CD4-positive, alpha-beta T cell (primary cell): ENCODE results near the gene L3MBTL1. TPM values are rescaled to one million over a fixed set of nuclear protein-coding genes. Genes with fewer than 3 reads are reported as not detected.

Source experiments
- ATAC-seq: fragments of 200-7000 bp; cut with Tn5 transposase; one replicate; pipeline ENCODE4 v1.10.0; 2022; ENCODE audit warnings: mild to moderate bottlenecking; ENCODE audit not compliant: poor library complexity
- CTCF ChIA-PET: fragments of 350-600 bp; sonication (Branson Sonifier 250); formaldehyde crosslinking; loops from one replicate; lab custom pipeline; 2021; ENCODE audit warnings: antibody characterized with exemption, inconsistent platforms; lab: Charles Lee
- POLR2A ChIA-PET: fragments of 350-600 bp; sonication (Branson Sonifier 250); formaldehyde crosslinking; loops from one replicate; lab custom pipeline; 2021; ENCODE audit warnings: antibody characterized with exemption, inconsistent platforms; lab: Charles Lee
- DNase-seq, 14 experiments: peaks; one replicate each; pipeline ENCODE4 v3.0.0-alpha.2; 2013 to 2020; ENCODE audit warnings: mixed read lengths in 2 of 14
- H3K27ac ChIP-seq, 2 donors: one replicate each; pipeline versions ENCODE4 v1.5.1 to v1.7.0; 2013; ENCODE audit warnings: low read length in 2 of 2, low read depth in 1 of 2, mild to moderate bottlenecking in 1 of 2
- H3K27me3 ChIP-seq, 2 experiments: 1 replicate in 1 of 2; 2 replicates in 1 of 2; pipeline versions ENCODE4 v1.6.1 to v1.7.0; 2013; ENCODE audit warnings: low read length in 2 of 2, control low read depth in 1 of 2, mild to moderate bottlenecking in 1 of 2, moderate library complexity in 1 of 2; ENCODE audit not compliant: insufficient read depth in 2 of 2, control insufficient read depth in 1 of 2
- H3K36me3 ChIP-seq: one replicate; pipeline ENCODE4 v1.6.1; 2013; ENCODE audit warnings: low read length, control low read depth; ENCODE audit not compliant: insufficient read depth
- H3K4me1 ChIP-seq: one replicate; pipeline ENCODE4 v1.6.1; 2013; ENCODE audit warnings: low read length, control low read depth; ENCODE audit not compliant: insufficient read depth
- H3K4me3 ChIP-seq: one replicate; pipeline ENCODE4 v1.5.1; 2013; ENCODE audit warnings: mild to moderate bottlenecking, low read length, moderate library complexity
- H3K9me3 ChIP-seq, 2 experiments: 1 replicate in 1 of 2; 2 replicates in 1 of 2; pipeline versions ENCODE4 v1.6.1 to v1.7.0; 2013; ENCODE audit warnings: low read length in 2 of 2, mild to moderate bottlenecking in 2 of 2, control low read depth in 1 of 2, moderate library complexity in 1 of 2; ENCODE audit not compliant: control insufficient read depth in 1 of 2, insufficient read depth in 1 of 2
- H3K27ac Mint-ChIP-seq: one replicate; pipeline ENCODE4 v1.8.0; 2020; ENCODE audit warnings: mixed read lengths
- H3K27me3 Mint-ChIP-seq: one replicate; pipeline ENCODE4 v1.8.0; 2021; ENCODE audit warnings: mixed read lengths
- H3K36me3 Mint-ChIP-seq: one replicate; pipeline ENCODE4 v1.8.0; 2021; ENCODE audit warnings: low read depth, mixed read lengths
- H3K4me1 Mint-ChIP-seq: one replicate; pipeline ENCODE4 v1.8.0; 2021; ENCODE audit warnings: low read depth, mixed read lengths
- H3K4me3 Mint-ChIP-seq: one replicate; pipeline ENCODE4 v1.8.0; 2020; ENCODE audit warnings: mild to moderate bottlenecking, mixed read lengths
- H3K9me3 Mint-ChIP-seq: one replicate; pipeline ENCODE4 v1.8.0; 2020; ENCODE audit warnings: mixed read lengths
- intact Hi-C, 2 experiments: fragments of 100-400 bp; cut with DNase I in 1 of 2; cut with micrococcal nuclease in 1 of 2; formaldehyde crosslinking; loops; one replicate each; pipeline versions ENCODE4 v1.15.1 to v1.9.0; 2023 to 2025; cut with DNase I, micrococcal nuclease
- total RNA-seq, 174 experiments: library from RNA in 2 of 174; stranded (reverse) in 2 of 174; gene quantifications; one replicate each; pipeline ENCODE4 v1.2.3 and lab custom pipeline; 2021 to 2026
- TF ChIP-seq, protein P1 (sequence below): fragments of 200-600 bp; IDR thresholded peaks from one replicate; pipeline ENCODE4 v1.8.0; 2022; ENCODE audit warnings: antibody characterized with exemption, mild to moderate bottlenecking

Gene L3MBTL1
- total RNA-seq, 2 experiments from 2014 or later = 10.2 to 10.5 TPM

DNA sequence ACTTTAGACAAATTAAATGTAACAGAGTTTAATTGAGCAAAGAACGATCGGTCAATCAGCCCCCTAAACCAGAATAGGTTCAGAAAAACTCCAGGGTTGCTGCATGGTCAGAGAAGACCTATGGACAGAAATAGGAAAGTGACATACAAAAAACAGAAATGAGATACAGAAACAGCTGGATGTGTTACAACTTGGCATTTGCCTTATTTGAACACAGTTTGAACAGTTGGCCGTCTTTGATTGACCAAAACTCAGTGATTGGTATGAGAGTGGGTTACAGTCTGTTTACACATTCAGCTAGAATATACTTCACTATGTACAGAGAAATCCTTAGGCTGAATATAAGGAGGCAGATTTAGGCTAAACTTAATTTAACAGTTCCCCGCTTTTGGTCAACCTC is 29.9 kb upstream of the L3MBTL1 start:
- no peak overlapping the region for H3K4me3 ChIP-seq
- CTCF ChIA-PET = no interaction called here
- no peak overlapping the region for H3K4me3 Mint-ChIP-seq
- peaks cover 5% of the 10 kb centered on the region for H3K27me3 Mint-ChIP-seq
- H3K4me1 ChIP-seq = no peaks in the 10 kb centered on the region
- no peaks in the 10 kb centered on the region for H3K27me3 ChIP-seq
- no peak for DNase-seq
- H3K36me3 ChIP-seq = no peaks in the 10 kb centered on the region
- no peak for ATAC-seq
- H3K27ac ChIP-seq = no peak overlapping the region
- POLR2A ChIA-PET = no interaction called here
- TF ChIP-seq, protein P1, sequence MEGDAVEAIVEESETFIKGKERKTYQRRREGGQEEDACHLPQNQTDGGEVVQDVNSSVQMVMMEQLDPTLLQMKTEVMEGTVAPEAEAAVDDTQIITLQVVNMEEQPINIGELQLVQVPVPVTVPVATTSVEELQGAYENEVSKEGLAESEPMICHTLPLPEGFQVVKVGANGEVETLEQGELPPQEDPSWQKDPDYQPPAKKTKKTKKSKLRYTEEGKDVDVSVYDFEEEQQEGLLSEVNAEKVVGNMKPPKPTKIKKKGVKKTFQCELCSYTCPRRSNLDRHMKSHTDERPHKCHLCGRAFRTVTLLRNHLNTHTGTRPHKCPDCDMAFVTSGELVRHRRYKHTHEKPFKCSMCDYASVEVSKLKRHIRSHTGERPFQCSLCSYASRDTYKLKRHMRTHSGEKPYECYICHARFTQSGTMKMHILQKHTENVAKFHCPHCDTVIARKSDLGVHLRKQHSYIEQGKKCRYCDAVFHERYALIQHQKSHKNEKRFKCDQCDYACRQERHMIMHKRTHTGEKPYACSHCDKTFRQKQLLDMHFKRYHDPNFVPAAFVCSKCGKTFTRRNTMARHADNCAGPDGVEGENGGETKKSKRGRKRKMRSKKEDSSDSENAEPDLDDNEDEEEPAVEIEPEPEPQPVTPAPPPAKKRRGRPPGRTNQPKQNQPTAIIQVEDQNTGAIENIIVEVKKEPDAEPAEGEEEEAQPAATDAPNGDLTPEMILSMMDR = no peak
- H3K4me1 Mint-ChIP-seq = peaks cover 10% of the 10 kb centered on the region
- no peak overlapping the region for H3K27ac Mint-ChIP-seq
- intact Hi-C loops = no loop called here
- no peaks in the 10 kb centered on the region for H3K36me3 Mint-ChIP-seq
- peaks cover 2% of the 10 kb centered on the region for H3K9me3 Mint-ChIP-seq
- H3K9me3 ChIP-seq = no peaks in the 10 kb centered on the region

DNA sequence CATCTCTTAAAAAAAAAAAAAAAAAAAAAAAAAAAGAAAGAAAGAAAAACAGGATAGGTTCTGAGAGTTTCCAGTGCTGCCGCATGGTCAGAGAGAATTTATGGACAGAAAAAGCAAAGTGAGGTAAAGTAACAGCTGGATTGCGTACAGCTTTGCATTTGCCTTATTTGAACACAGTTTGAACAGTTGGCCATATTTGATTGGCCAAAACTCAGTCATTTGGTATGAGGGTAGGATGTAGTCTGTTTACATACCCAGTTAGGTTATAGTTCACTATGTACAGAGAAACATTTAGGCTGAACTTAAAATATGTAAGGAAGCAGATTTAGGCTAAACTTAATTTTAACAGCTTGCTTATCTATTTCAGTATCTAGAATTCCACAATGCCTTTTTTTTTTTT is 17.5 kb upstream of the L3MBTL1 start:
- DNase-seq = no peak
- CTCF ChIA-PET = interaction anchor here (0.6 kb wide), 1 partner anchor 60 kb away, joined by 5 read pairs; no protein-coding TSS in a partner anchor
- intact Hi-C loops = no loop called here
- Mint-ChIP-seq H3K4me1 (no peaks in the 10 kb centered on the region), H3K27me3 (peaks cover 7% of the 10 kb centered on the region), H3K4me3 (no peak overlapping the region), H3K27ac (no peak overlapping the region), H3K9me3 (peaks cover 5% of the 10 kb centered on the region), H3K36me3 (peaks cover 7% of the 10 kb centered on the region)
- no peak overlapping the region for H3K27ac ChIP-seq
- peaks cover 0 to 5% of the 10 kb centered on the region in 2 experiments for H3K27me3 ChIP-seq
- H3K36me3 ChIP-seq = no peaks in the 10 kb centered on the region
- no peaks in the 10 kb centered on the region for H3K4me1 ChIP-seq
- no peak overlapping the region for H3K4me3 ChIP-seq
- H3K9me3 ChIP-seq = peaks cover 6 to 9% of the 10 kb centered on the region in 2 experiments
- POLR2A ChIA-PET = no interaction called here
- TF ChIP-seq, protein P1 = no peak
- no peak for ATAC-seq

DNA sequence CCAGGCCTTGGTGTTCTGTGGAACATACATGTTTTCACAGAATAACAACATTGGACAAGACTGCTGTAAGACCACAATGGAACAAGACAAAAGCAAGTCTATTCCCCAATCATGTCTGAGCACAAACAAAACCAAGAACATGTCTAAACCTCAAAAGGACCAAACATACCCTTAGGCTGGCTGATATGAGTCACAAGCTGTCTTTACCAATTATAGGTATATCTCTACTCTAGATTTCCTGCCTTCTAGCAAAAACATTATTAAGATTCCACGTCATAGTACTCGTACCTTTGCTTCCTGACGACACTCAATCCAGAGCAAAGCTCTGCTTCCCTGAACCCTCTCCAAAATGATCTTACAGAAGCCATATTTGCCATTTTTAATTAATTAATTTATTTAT is 15.4 kb upstream of the L3MBTL1 start:
- DNase-seq (no peak), ATAC-seq (no peak)
- Mint-ChIP-seq H3K4me3 (no peak overlapping the region), H3K36me3 (peaks cover 7% of the 10 kb centered on the region), H3K9me3 (peaks cover 8% of the 10 kb centered on the region), H3K27ac (no peak overlapping the region), H3K4me1 (no peaks in the 10 kb centered on the region), H3K27me3 (peaks cover 7% of the 10 kb centered on the region)
- H3K4me3 ChIP-seq = no peak overlapping the region
- peaks cover 3 to 4% of the 10 kb centered on the region in 2 experiments for H3K9me3 ChIP-seq
- H3K27me3 ChIP-seq = peaks cover 0 to 2% of the 10 kb centered on the region in 2 experiments
- no peaks in the 10 kb centered on the region for H3K4me1 ChIP-seq
- POLR2A ChIA-PET = no interaction called here
- no peak overlapping the region for H3K27ac ChIP-seq
- CTCF ChIA-PET = no interaction called here
- intact Hi-C loops = no loop called here
- TF ChIP-seq, protein P1 = no peak
- no peaks in the 10 kb centered on the region for H3K36me3 ChIP-seq
